HepG2 (cell line): ENCODE results near the gene PDLIM7. TPM values are rescaled to one million over a fixed set of nuclear protein-coding genes. Genes with fewer than 3 reads are reported as not detected.

Experiments used
- CAMTA2 ChIP-seq: sonication (generic); formaldehyde crosslinking; IDR thresholded peaks from 2 replicates; pipeline ENCODE4 v1.4.0; 2020; ENCODE audit warnings: mild to moderate bottlenecking, missing genetic modification reagents, borderline replicate concordance
- HNF4A ChIP-seq: sonication (generic); formaldehyde crosslinking; IDR thresholded peaks from 2 replicates; pipeline ENCODE4 v1.4.0; 2020; ENCODE audit warnings: missing genetic modification reagents
- IKZF4 ChIP-seq: sonication (generic); formaldehyde crosslinking; IDR thresholded peaks from 2 replicates; pipeline ENCODE4 v1.5.1; 2020; ENCODE audit warnings: borderline replicate concordance, mild to moderate bottlenecking, low read depth, missing genetic modification reagents; ENCODE audit errors: not compliant biosample characterization
- JUNB ChIP-seq: sonication (generic); formaldehyde crosslinking; IDR thresholded peaks from 2 replicates; pipeline ENCODE4 v1.8.0; 2022; ENCODE audit warnings: missing genetic modification reagents, mild to moderate bottlenecking, borderline replicate concordance
- MAF1 ChIP-seq: sonication (generic); formaldehyde crosslinking; IDR thresholded peaks from 2 replicates; pipeline ENCODE4 v1.5.0; 2020; ENCODE audit warnings: missing genetic modification reagents, borderline replicate concordance
- MEF2D ChIP-seq: sonication (generic); formaldehyde crosslinking; IDR thresholded peaks from 2 replicates; pipeline ENCODE4 v1.5.1; 2020; ENCODE audit warnings: mild to moderate bottlenecking, missing genetic modification reagents
- MTERF4 ChIP-seq: sonication (generic); formaldehyde crosslinking; IDR thresholded peaks from 2 replicates; pipeline ENCODE4 v1.8.0; 2023; ENCODE audit warnings: mild to moderate bottlenecking, missing genetic modification reagents
- MXD4 ChIP-seq: IDR thresholded peaks from 2 replicates; pipeline ENCODE4 v1.6.1; 2016; ENCODE audit warnings: mild to moderate bottlenecking, missing biosample characterization, missing genetic modification reagents
- NFATC3 ChIP-seq: sonication (generic); formaldehyde crosslinking; IDR thresholded peaks from 2 replicates; pipeline ENCODE4 v1.5.1; 2020; ENCODE audit warnings: mild to moderate bottlenecking, missing genetic modification reagents
- NFYC ChIP-seq: IDR thresholded peaks from 2 replicates; pipeline ENCODE4 v1.6.1; 2016; ENCODE audit warnings: missing genetic modification reagents, missing compliant biosample characterization
- NONO ChIP-seq, 2 experiments: fragments of 450-650 bp in 1 of 2; sonication (generic) in 1 of 2; formaldehyde crosslinking in 1 of 2; IDR thresholded peaks in 1 of 2; conservative IDR thresholded peaks in 1 of 2; 2 replicates each; pipeline versions ENCODE4 v1.6.1 to v1.8.0; 2017 to 2022; ENCODE audit warnings: mild to moderate bottlenecking in 1 of 2, missing genetic modification reagents in 1 of 2, moderate library complexity in 1 of 2
- RAD51 ChIP-seq: fragments of 450-650 bp; IDR thresholded peaks from 2 replicates; pipeline ENCODE4 v1.6.1; 2016; ENCODE audit warnings: borderline replicate concordance
- RBM22 ChIP-seq: fragments of 200-400 bp; formaldehyde crosslinking; optimal IDR thresholded peaks from 2 replicates; pipeline ENCODE3; 2017; ENCODE audit warnings: mild to moderate bottlenecking, low read length, moderate library complexity
- SATB2 ChIP-seq: sonication (generic); formaldehyde crosslinking; IDR thresholded peaks from 2 replicates; pipeline ENCODE4 v1.5.0; 2020; ENCODE audit warnings: missing genetic modification reagents
- SYNCRIP ChIP-seq: fragments of 200-400 bp; formaldehyde crosslinking; IDR thresholded peaks from 2 replicates; pipeline ENCODE4 v1.6.1; 2018; ENCODE audit warnings: mild to moderate bottlenecking, low read depth, low read length; ENCODE audit not compliant: insufficient read depth
- TGIF2 ChIP-seq: IDR thresholded peaks from 2 replicates; pipeline ENCODE4 v1.6.1; 2016; ENCODE audit warnings: control low read depth, missing compliant biosample characterization
- ZNF10 ChIP-seq: sonication (generic); formaldehyde crosslinking; IDR thresholded peaks from 2 replicates; pipeline ENCODE4 v1.4.0; 2020; ENCODE audit warnings: mild to moderate bottlenecking, low read depth, missing genetic modification reagents, borderline replicate concordance
- ZNF12 ChIP-seq: sonication (generic); formaldehyde crosslinking; IDR thresholded peaks from 2 replicates; pipeline ENCODE4 v1.5.0; 2020; ENCODE audit warnings: missing genetic modification reagents
- ZNF180 ChIP-seq: sonication (generic); formaldehyde crosslinking; IDR thresholded peaks from 2 replicates; pipeline ENCODE4 v1.4.0; 2020; ENCODE audit warnings: low read depth, missing genetic modification reagents, borderline replicate concordance
- ZNF580 ChIP-seq: IDR thresholded peaks from 2 replicates; pipeline ENCODE4 v1.6.1; 2016; ENCODE audit warnings: low read depth, borderline replicate concordance
- ZNF703 ChIP-seq: sonication (generic); formaldehyde crosslinking; IDR thresholded peaks from 2 replicates; pipeline ENCODE4 v1.5.1; 2020; ENCODE audit warnings: missing genetic modification reagents, mild to moderate bottlenecking, moderate library complexity, borderline replicate concordance
- ZSCAN21 ChIP-seq: sonication (generic); formaldehyde crosslinking; IDR thresholded peaks from 2 replicates; pipeline ENCODE4 v1.8.0; 2022; ENCODE audit warnings: mild to moderate bottlenecking, missing genetic modification reagents, moderate library complexity, borderline replicate concordance
- polyA plus RNA-seq, 8 experiments: library from polyadenylated mRNA; depleted of rRNA in 3 of 8; stranded (reverse) in 7 of 8; unstranded in 1 of 8; fragments of >200 nt; fragmentation: Illumina TruSeq in 4 of 8; extraction: Trizol in 4 of 8; gene quantifications; 2 replicates each; pipeline versions ENCODE4 v1.2.1 to v1.2.3, GENCODE V29; 2011 to 2016; ENCODE audit warnings: low read depth in 4 of 8, missing spikeins in 1 of 8, mixed read lengths in 1 of 8; ENCODE audit not compliant: insufficient read depth in 1 of 8
- total RNA-seq, 5 experiments: library from RNA; depleted of rRNA; stranded (reverse); fragments of >200 nt; fragmentation: Illumina TruSeq; extraction: Trizol; gene quantifications; 2 replicates each; pipeline ENCODE4 v1.2.3, GENCODE V29; 2016; ENCODE audit warnings: low read depth in 1 of 5
- TF ChIP-seq, protein P1 (sequence below): sonication (generic); formaldehyde crosslinking; IDR thresholded peaks from 2 replicates; pipeline ENCODE4 v1.4.0; 2020; ENCODE audit warnings: missing genetic modification reagents, mild to moderate bottlenecking, borderline replicate concordance

PDLIM7 gene
- total and polyA plus RNA-seq, 2 of the 13 experiments (the other 11 are each of a cell fraction or from before 2014, with no cell fraction given) = 21.1 to 31.3 TPM

DNA sequence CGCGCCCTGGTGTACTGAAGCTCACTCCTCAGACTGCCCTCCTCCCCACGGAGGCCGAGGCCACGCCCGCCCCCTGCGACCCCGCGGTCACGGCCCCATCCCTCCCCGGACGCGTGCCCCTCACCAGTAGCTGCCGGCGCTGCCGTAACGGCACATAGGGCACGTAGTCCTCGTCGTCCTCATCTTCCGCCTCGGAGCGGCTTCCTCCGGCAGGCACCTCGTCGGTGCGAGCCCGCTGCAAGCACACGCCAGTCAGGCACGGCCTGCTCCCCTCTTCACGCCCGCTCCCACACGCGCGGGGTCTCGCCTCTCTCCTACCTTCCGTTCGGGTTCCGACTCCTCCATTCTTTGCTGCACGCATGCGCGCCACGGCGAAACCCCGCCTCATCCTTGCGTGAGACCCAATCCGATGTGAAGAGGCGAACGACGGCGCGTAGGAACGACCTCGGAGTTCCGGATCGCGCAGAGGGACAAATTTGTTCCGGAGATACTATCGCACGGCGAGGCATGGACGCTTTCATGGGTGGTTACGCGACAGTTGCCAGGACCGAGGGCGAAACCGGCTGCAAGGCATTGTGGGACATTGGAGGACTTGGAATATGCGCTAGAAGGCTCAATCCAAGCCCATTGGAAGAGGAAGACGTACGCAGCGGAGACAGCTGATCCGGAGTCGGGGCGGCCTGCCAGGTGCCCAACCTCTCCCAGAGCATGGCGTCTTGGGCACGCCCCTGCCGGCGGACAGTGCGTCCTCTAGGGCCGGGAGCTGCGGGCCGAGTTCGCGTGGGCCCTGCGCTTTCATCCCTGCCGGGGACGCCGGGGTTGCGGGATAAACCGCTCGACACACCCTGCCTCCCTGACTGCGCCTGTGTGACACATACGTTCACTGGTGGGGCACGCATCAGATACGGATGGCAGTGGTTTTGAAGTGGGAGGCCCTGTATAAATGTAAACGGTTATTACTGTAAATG lies 19.5 kb upstream of the PDLIM7 start, which contains the start of gene DDX41 (continued):
- TF ChIP-seq ZNF703 (no peak), NFYC (CRISPR knock-in tag) (peak; percentile 91), MAF1 (CRISPR knock-in tag) (peak; percentile 72), ZSCAN21 (CRISPR knock-in tag) (peak; percentile 93), ZNF180 (CRISPR knock-in tag) (0 out of 2 replicates have a peak, but pooled peaks have one; percentile 53), RAD51 (no peak), MTERF4 (no peak), MEF2D (CRISPR knock-in tag) (peak; percentile 80; the same call in 1 of the 2 replicates), RBM22 (peak; percentile 60), ZNF580 (CRISPR knock-in tag) (peak; percentile 97; the same call in 1 of the 2 replicates), NFATC3 (CRISPR knock-in tag) (peak; percentile 38; the same call in 1 of the 2 replicates), SYNCRIP (no peak), CAMTA2 (CRISPR knock-in tag) (peak; percentile 19; the same call in 1 of the 2 replicates), NONO (IDR thresholded peaks at IDR 0.05) (no peak), NONO (CRISPR knock-in tag; conservative IDR thresholded peaks at IDR 0.05) (peak; percentile 98), MXD4 (CRISPR knock-in tag) (peak; percentile 95), TGIF2 (CRISPR knock-in tag) (peak; percentile 91), IKZF4 (CRISPR knock-in tag) (peak; percentile 26), ZNF10 (CRISPR knock-in tag) (no peak), SATB2 (CRISPR knock-in tag) (0 out of 2 replicates have a peak, but pooled peaks have one; percentile 24), JUNB (peak; percentile 61; the same call in 1 of the 2 replicates), ZNF12 (CRISPR knock-in tag) (peak; percentile 6), HNF4A (no peak)
- TF ChIP-seq, protein P1, sequence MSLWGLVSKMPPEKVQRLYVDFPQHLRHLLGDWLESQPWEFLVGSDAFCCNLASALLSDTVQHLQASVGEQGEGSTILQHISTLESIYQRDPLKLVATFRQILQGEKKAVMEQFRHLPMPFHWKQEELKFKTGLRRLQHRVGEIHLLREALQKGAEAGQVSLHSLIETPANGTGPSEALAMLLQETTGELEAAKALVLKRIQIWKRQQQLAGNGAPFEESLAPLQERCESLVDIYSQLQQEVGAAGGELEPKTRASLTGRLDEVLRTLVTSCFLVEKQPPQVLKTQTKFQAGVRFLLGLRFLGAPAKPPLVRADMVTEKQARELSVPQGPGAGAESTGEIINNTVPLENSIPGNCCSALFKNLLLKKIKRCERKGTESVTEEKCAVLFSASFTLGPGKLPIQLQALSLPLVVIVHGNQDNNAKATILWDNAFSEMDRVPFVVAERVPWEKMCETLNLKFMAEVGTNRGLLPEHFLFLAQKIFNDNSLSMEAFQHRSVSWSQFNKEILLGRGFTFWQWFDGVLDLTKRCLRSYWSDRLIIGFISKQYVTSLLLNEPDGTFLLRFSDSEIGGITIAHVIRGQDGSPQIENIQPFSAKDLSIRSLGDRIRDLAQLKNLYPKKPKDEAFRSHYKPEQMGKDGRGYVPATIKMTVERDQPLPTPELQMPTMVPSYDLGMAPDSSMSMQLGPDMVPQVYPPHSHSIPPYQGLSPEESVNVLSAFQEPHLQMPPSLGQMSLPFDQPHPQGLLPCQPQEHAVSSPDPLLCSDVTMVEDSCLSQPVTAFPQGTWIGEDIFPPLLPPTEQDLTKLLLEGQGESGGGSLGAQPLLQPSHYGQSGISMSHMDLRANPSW = peak; percentile 94; the same call in 1 of the 2 replicates
